Cardiac fibroblast (primary cell): ENCODE results near the gene ZBTB45.
"Not testable (repeated sequence)": the region's sequence is repeated elsewhere in the genome, so short reads cannot be mapped to it uniquely, and the experiment has no call there.

Source experiments
- DNase-seq, 2 donors: peaks; one replicate each; pipeline versions ENCODE4 v3.0.0 to v3.0.0-alpha.2; 2010; ENCODE audit warnings: low read depth in 2 of 2
- H3K4me3 ChIP-seq, 2 donors: replicated peaks in 1 of 2; 1 replicate in 1 of 2; 2 replicates in 1 of 2; pipeline ENCODE4 v1.5.1; 2011; ENCODE audit warnings: low read depth in 2 of 2, low read length in 2 of 2, mild to moderate bottlenecking in 2 of 2, moderate library complexity in 1 of 2
- CTCF ChIP-seq: IDR thresholded peaks from one replicate; pipeline ENCODE4 v1.5.1; 2011; ENCODE audit warnings: low read depth, mild to moderate bottlenecking, low read length, inconsistent platforms

The ZBTB45 gene

GRCh38 chr19:58499021-58499927, 20.3 kb downstream of the ZBTB45 start:
- TF ChIP-seq CTCF = peak; percentile 50
- H3K4me3 ChIP-seq = peak overlapping the region; percentile 57 to 68
- peak; percentile 99 for DNase-seq

- DNase-seq = no peak
- TF ChIP-seq CTCF = no peak
- peak overlapping the region; percentile 43 to 51 for H3K4me3 ChIP-seq
These were observed 21.1 kb downstream of the ZBTB45 start for GRCh38 chr19:58498316-58499020.

- TF ChIP-seq CTCF = no peak
- DNase-seq = no peak
- H3K4me3 ChIP-seq = no peak overlapping the region
These were observed 21.9 kb downstream of the ZBTB45 start for GRCh38 chr19:58497634-58498170.

- no peak overlapping the region for H3K4me3 ChIP-seq
- TF ChIP-seq CTCF = no peak
- no peak for DNase-seq
These were observed 27.3 kb downstream of the ZBTB45 start for GRCh38 chr19:58492265-58492664.

- DNase-seq = no peak
- no peak for TF ChIP-seq CTCF
- no peak overlapping the region for H3K4me3 ChIP-seq
These were observed 28.2 kb downstream of the ZBTB45 start for GRCh38 chr19:58491393-58491792.

- H3K4me3 ChIP-seq, DNase-seq: not testable (repeated sequence)
These were observed 35.3 kb downstream of the ZBTB45 start for GRCh38 chr19:58484349-58484748.

- TF ChIP-seq CTCF = no peak
- DNase-seq = no peak
These were observed 35.8 kb downstream of the ZBTB45 start for GRCh38 chr19:58483776-58484175.

More at GRCh38 chr19:58483776-58484175, 35.8 kb downstream of the ZBTB45 start:
- H3K4me3 ChIP-seq = no peak overlapping the region
